ENCODE data around the gene UBE2S.

- TF ChIP-seq CTCF (IDR thresholded peaks at IDR 0.05): no peak
- TF ChIP-seq POLR2AphosphoS5 (IDR thresholded peaks at IDR 0.05): no peak
These were observed 29.3 kb upstream of the UBE2S start for GRCh38 chr19:55436847-55437246.

Data from breast epithelium (tissue), 3 donors.